Keratinocyte (primary cell): ENCODE measurements around the gene BANF2.

Experiments
- EZH2 ChIP-seq: IDR thresholded peaks from one replicate; pipeline ENCODE4 v1.6.1; 2012; ENCODE audit warnings: inconsistent platforms, mild to moderate bottlenecking, low read length, moderate library complexity
- TF ChIP-seq, protein P1 (sequence below), 3 experiments: IDR thresholded peaks in 1 of 3; conservative IDR thresholded peaks in 1 of 3; optimal IDR thresholded peaks in 1 of 3; 2 replicates in 2 of 3; 3 replicates in 1 of 3; pipeline versions ENCODE3 to v1.5.1; 2011; ENCODE audit warnings: low read length in 3 of 3, mild to moderate bottlenecking in 3 of 3, moderate library complexity in 2 of 3, control low read depth in 1 of 3, inconsistent platforms in 1 of 3; ENCODE audit not compliant: insufficient read depth in 2 of 3; ENCODE audit errors: extremely low read depth in 1 of 3

DNA sequence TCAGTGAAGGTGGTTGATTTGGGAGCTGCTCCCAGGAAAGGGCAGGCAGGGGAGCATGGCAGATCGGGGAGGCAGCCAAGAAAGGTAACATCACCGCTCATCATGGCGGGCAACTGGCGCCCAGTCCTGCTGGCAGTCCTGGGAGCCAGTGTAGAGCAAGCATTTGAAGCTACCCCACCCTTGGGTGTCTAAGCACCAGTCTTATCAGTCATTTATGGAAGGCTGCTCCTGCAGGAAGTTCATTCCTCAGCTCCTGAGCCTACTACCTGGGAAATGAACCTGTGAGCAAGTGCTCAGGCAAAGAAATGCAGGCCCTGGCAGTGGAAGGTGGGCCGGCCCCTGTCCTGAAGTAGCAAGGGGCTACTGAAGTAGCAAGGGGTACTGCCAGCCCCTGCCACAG, 41.5 kb downstream of the BANF2 start:
- TF ChIP-seq, protein P1, sequence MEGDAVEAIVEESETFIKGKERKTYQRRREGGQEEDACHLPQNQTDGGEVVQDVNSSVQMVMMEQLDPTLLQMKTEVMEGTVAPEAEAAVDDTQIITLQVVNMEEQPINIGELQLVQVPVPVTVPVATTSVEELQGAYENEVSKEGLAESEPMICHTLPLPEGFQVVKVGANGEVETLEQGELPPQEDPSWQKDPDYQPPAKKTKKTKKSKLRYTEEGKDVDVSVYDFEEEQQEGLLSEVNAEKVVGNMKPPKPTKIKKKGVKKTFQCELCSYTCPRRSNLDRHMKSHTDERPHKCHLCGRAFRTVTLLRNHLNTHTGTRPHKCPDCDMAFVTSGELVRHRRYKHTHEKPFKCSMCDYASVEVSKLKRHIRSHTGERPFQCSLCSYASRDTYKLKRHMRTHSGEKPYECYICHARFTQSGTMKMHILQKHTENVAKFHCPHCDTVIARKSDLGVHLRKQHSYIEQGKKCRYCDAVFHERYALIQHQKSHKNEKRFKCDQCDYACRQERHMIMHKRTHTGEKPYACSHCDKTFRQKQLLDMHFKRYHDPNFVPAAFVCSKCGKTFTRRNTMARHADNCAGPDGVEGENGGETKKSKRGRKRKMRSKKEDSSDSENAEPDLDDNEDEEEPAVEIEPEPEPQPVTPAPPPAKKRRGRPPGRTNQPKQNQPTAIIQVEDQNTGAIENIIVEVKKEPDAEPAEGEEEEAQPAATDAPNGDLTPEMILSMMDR (optimal IDR thresholded peaks at IDR 0.05 in 1 of 3, IDR thresholded peaks at IDR 0.05 in 1 of 3, conservative IDR thresholded peaks at IDR 0.05 in 1 of 3; ENCODE audit: extremely low read depth in 1 of 3, insufficient read depth in 2 of 3, low read length in 3 of 3): no peak
- TF ChIP-seq EZH2: no peak
